Astrocyte of the cerebellum (primary cell): ENCODE data around the gene KRTAP1-4.

Experiments used
- DNase-seq: peaks from one replicate; pipeline ENCODE4 v3.0.0-alpha.2; 2011; ENCODE audit warnings: low read depth
- H3K4me3 ChIP-seq: 2 replicates; pipeline ENCODE4 v1.5.1; 2011; ENCODE audit warnings: mild to moderate bottlenecking, low read depth, low read length, moderate library complexity
- CTCF ChIP-seq: IDR thresholded peaks from 2 replicates; pipeline ENCODE4 v1.5.1; 2012; ENCODE audit warnings: low read length, low read depth, moderate library complexity, mild to moderate bottlenecking; ENCODE audit errors: missing control alignments
- in situ Hi-C: cut with HindIII; loops from 2 replicates; pipeline ENCODE4 v1.10.0; 2017; ENCODE audit warnings: low sequenced_read_pairs

The KRTAP1-4 gene

GRCh38 chr17:40980117-40980516 is 49.9 kb downstream of the KRTAP1-4 start:
- no peak for DNase-seq
- H3K4me3 ChIP-seq, result no peak overlapping the region
- in situ Hi-C loops, result no loop called here
- TF ChIP-seq CTCF, result no peak
